Natural killer cell (primary cell): ENCODE measurements around the gene CILP2. TPM values are rescaled to one million over a fixed set of nuclear protein-coding genes. Genes with fewer than 3 reads are reported as not detected.

Experiments
- ATAC-seq, 3 donors: fragments of 150-1000 bp in 2 of 3; fragments of 200-7000 bp in 1 of 3; cut with Tn5 transposase; 1 replicate in 1 of 3; 2 replicates in 2 of 3; pipeline ENCODE4 v1.10.0; 2021; ENCODE audit warnings: mild to moderate bottlenecking in 2 of 3, moderate library complexity in 2 of 3
- DNase-seq, 2 donors: peaks; one replicate each; pipeline versions ENCODE4 v3.0.0 to v3.0.0-alpha.2; 2013 to 2021; ENCODE audit warnings: mixed read lengths in 1 of 2
- H3K27ac ChIP-seq: one replicate; pipeline ENCODE4 v1.5.1; 2013; ENCODE audit warnings: mild to moderate bottlenecking, low read length
- H3K27me3 ChIP-seq: one replicate; pipeline ENCODE4 v1.6.1; 2013; ENCODE audit warnings: low read length; ENCODE audit not compliant: control insufficient read depth, insufficient read depth
- H3K36me3 ChIP-seq: one replicate; pipeline ENCODE4 v1.6.1; 2013; ENCODE audit warnings: low read length; ENCODE audit not compliant: control insufficient read depth, insufficient read depth
- H3K4me1 ChIP-seq: one replicate; pipeline ENCODE4 v1.6.1; 2013; ENCODE audit warnings: low read length; ENCODE audit not compliant: control insufficient read depth, insufficient read depth
- H3K4me3 ChIP-seq: one replicate; pipeline ENCODE4 v1.5.1; 2013; ENCODE audit warnings: low read length
- H3K9me3 ChIP-seq: one replicate; pipeline ENCODE4 v1.6.1; 2013; ENCODE audit warnings: low read length; ENCODE audit not compliant: control insufficient read depth, insufficient read depth
- H3K27ac Mint-ChIP-seq, 2 donors: one replicate each; pipeline ENCODE4 v1.8.0; 2022; ENCODE audit warnings: mild to moderate bottlenecking in 2 of 2, mixed read lengths in 2 of 2, moderate library complexity in 1 of 2
- H3K27me3 Mint-ChIP-seq, 2 donors: one replicate each; pipeline ENCODE4 v1.8.0; 2022; ENCODE audit warnings: low read depth in 2 of 2, mixed read lengths in 2 of 2
- H3K36me3 Mint-ChIP-seq: one replicate; pipeline ENCODE4 v1.8.0; 2022; ENCODE audit warnings: mixed read lengths
- H3K4me1 Mint-ChIP-seq, 2 donors: one replicate each; pipeline ENCODE4 v1.8.0; 2022; ENCODE audit warnings: mixed read lengths in 2 of 2
- H3K4me3 Mint-ChIP-seq: one replicate; pipeline ENCODE4 v1.8.0; 2022; ENCODE audit warnings: mild to moderate bottlenecking, moderate library complexity, mixed read lengths
- H3K9me3 Mint-ChIP-seq, 2 donors: one replicate each; pipeline ENCODE4 v1.8.0; 2022; ENCODE audit warnings: mixed read lengths in 2 of 2
- WGBS: methylation state at CpG from one replicate; pipeline ENCODE4 v1.1.7; 2013; ENCODE audit warnings: missing lambda C conversion rate; ENCODE audit not compliant: insufficient coverage; 5-methylcytosine and 5-hydroxymethylcytosine counted together
- intact Hi-C: fragments of 100-400 bp; cut with micrococcal nuclease; formaldehyde crosslinking; loops from one replicate; pipeline ENCODE4 v1.14.2; 2022
- total RNA-seq, 4 donors: library from RNA; stranded (reverse); fragments of 120-200 nt in 1 of 4; gene quantifications; one replicate each; pipeline versions ENCODE4 v1.2.3 to v1.2.4, GENCODE V29; 2013 to 2022
- TF ChIP-seq, protein P1 (sequence below): fragments of 200-600 bp; IDR thresholded peaks from one replicate; pipeline ENCODE4 v1.8.0; 2022; ENCODE audit warnings: antibody characterized with exemption

CILP2 gene
- total RNA-seq, 3 donors from 2014 or later (not counting 1 experiment from before 2014, with no cell fraction given), result 0.05 to 0.20 (median 0.11) TPM

DNA sequence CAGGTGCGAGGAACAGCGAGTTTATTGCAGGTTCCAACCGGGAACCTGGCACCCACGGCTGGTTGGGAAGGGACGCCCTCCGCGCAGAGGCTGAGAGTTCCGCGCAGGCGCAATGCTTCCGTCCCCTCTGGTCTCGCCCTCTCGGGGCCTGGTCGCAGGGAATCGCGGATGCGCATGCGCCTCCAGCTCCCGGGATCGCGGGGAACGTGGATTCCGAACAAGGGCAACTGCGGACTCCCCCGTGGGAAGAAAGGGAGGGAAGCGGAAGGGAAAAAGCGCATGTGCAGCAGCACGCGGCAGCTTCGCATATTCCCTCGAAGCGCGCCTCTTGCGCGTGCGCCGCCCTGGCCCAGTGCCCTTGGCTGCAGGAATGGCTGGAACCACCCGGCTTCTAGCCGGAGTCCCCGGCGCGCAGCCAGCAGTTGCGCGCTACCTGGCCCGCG, 23.8 kb upstream of the CILP2 start:
- ATAC-seq (no peak), DNase-seq (peak in 1 of 2 donors; percentile 40)
- no peak overlapping the region for H3K27ac ChIP-seq
- peak overlapping the region; percentile 65 for H3K4me3 Mint-ChIP-seq
- no peaks in the 10 kb centered on the region for H3K27me3 Mint-ChIP-seq
- peaks cover 26% of the 10 kb centered on the region for H3K4me1 ChIP-seq
- no peak overlapping the region for H3K4me3 ChIP-seq
- intact Hi-C loops, result no loop called here
- peaks cover under 1% of the 10 kb centered on the region for H3K36me3 ChIP-seq
- peaks cover 2 to 11% of the 10 kb centered on the region in 2 donors for H3K4me1 Mint-ChIP-seq
- no peaks in the 10 kb centered on the region for H3K9me3 Mint-ChIP-seq
- no peaks in the 10 kb centered on the region for H3K27me3 ChIP-seq
- 48% methylated on average over 46 of the region's 46 CpGs for WGBS
- no peaks in the 10 kb centered on the region for H3K9me3 ChIP-seq
- H3K36me3 Mint-ChIP-seq, result no peaks in the 10 kb centered on the region
- H3K27ac Mint-ChIP-seq, result no peak overlapping the region
- TF ChIP-seq, protein P1, sequence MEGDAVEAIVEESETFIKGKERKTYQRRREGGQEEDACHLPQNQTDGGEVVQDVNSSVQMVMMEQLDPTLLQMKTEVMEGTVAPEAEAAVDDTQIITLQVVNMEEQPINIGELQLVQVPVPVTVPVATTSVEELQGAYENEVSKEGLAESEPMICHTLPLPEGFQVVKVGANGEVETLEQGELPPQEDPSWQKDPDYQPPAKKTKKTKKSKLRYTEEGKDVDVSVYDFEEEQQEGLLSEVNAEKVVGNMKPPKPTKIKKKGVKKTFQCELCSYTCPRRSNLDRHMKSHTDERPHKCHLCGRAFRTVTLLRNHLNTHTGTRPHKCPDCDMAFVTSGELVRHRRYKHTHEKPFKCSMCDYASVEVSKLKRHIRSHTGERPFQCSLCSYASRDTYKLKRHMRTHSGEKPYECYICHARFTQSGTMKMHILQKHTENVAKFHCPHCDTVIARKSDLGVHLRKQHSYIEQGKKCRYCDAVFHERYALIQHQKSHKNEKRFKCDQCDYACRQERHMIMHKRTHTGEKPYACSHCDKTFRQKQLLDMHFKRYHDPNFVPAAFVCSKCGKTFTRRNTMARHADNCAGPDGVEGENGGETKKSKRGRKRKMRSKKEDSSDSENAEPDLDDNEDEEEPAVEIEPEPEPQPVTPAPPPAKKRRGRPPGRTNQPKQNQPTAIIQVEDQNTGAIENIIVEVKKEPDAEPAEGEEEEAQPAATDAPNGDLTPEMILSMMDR, result no peak

DNA sequence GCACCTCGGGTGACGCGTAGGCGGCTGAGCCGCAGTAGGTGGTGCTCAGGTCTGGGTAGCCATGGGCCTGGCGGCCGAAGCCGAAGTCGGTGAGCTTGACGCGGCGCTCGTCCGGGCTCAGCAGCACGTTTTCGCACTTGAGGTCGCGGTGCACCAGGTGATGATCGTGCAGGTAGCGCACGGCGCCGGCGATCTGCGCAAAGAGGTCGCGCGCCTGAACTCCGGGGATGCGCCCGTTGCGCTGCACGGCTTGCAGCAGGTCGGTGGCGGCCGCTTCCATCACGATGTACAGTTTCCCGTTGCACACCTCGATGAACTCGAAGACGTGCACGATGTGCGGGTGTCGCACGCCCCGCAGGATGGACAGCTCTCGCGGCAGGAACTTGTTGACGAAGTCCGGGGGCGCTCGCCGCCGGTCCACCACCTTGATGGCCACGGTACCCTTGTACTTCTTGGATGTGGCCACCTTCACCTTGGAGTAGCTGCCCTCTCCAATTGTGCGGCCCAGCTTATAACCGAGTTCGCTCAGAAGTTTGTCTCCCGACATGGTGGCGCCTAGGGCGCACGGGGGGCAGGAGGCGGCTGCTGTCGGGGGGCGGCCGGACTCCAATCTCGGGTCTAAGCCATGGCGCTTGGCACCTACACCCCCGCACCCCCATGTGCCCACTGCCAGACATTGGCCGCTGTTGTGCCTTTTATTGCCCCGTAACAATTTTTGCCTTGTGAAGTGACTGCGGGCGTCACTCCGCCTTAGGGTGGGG, 23.0 kb upstream of the CILP2 start, which contains the start of gene TSSK6:
Gene TSSK6, minus strand, starts transcription at position 668 of the 761 bp plus-strand sequence. Its CDS starts 121 bp downstream, at position 547.
- no peak for ATAC-seq
- 91% methylated on average over 74 of the region's 74 CpGs for WGBS
- TF ChIP-seq, protein P1, result no peak
- peak within 1 kb of the TSS; percentile 71 for H3K27ac ChIP-seq
- peaks cover 4% of the 10 kb centered on the region for H3K36me3 ChIP-seq
- no peaks in the 10 kb centered on the region for H3K9me3 Mint-ChIP-seq
- H3K27me3 Mint-ChIP-seq, result no peaks in the 10 kb centered on the region
- no peaks in the 10 kb centered on the region for H3K36me3 Mint-ChIP-seq
- peaks cover 31% of the 10 kb centered on the region for H3K4me1 ChIP-seq
- H3K27me3 ChIP-seq, result no peaks in the 10 kb centered on the region
- peaks cover 7 to 19% of the 10 kb centered on the region in 2 donors for H3K4me1 Mint-ChIP-seq
- intact Hi-C loops, result no loop called here
- peak within 1 kb of the TSS; percentile 95 for H3K4me3 Mint-ChIP-seq
- H3K27ac Mint-ChIP-seq, result peak within 1 kb of the TSS; percentile 91 to 94
- DNase-seq, result no peak
- no peaks in the 10 kb centered on the region for H3K9me3 ChIP-seq
- H3K4me3 ChIP-seq, result peak within 1 kb of the TSS; percentile 70

DNA sequence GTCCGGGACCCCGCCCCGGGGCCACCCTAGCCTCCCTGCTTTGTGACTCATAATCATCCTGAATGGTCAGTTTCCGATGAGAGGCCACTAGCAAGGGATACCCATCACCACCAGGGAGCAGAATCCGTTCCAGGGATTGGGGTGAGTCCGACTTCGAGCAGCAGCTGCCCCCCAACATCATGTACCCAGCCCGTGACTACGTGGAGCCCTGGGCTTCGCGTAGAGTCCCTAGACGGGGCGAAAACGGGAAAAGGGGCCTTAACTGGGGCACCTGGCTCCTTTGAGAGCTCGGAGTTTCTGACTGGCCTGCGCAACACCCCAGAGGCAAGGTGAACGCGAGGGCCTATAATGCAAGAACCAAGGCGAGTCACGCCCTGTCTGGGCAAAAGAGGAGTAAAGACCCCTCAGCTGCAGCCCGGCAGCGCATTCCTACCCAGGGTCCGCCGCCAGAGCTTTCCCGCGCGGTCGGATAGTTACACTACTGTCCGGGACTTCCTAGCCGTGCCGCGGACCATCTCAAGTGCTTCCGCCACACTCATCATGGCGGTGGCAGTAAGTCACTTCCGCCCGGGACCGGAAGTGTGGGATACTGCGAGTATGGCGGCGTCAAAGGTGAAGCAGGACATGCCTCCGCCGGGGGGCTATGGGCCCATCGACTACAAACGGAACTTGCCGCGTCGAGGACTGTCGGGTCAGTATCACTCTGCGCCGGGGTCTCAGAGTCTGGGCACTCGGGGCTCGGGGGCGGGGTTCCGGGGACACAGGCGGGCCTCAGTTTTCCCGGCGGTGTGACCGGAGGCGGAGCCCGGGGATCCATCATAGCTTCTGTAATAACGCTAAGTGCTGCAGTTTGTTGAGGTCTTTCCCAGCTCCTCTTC, 22.2 kb upstream of the CILP2 start, which contains the start of gene NDUFA13:
Gene NDUFA13, plus strand, starts transcription at position 584 of the 878 bp plus-strand sequence. Its CDS starts 14 bp downstream, at position 598.
- Mint-ChIP-seq H3K4me1 (peaks cover 11 to 23% of the 10 kb centered on the region in 2 donors), H3K36me3 (no peaks in the 10 kb centered on the region), H3K9me3 (no peaks in the 10 kb centered on the region), H3K27ac (peak within 1 kb of the TSS; percentile 91 to 94), H3K27me3 (no peaks in the 10 kb centered on the region), H3K4me3 (peak within 1 kb of the TSS; percentile 95)
- H3K4me3 ChIP-seq, result peak within 1 kb of the TSS; percentile 70
- DNase-seq (peak; percentile 97 to 98), ATAC-seq (peak; percentile 94 to 97 (median 96))
- H3K27ac ChIP-seq, result peak within 1 kb of the TSS; percentile 71
- intact Hi-C loops, result no loop called here
- no peaks in the 10 kb centered on the region for H3K9me3 ChIP-seq
- no peaks in the 10 kb centered on the region for H3K27me3 ChIP-seq
- peaks cover 31% of the 10 kb centered on the region for H3K4me1 ChIP-seq
- WGBS, result 7% methylated on average over 61 of the region's 61 CpGs
- peaks cover 4% of the 10 kb centered on the region for H3K36me3 ChIP-seq
- TF ChIP-seq, protein P1, result no peak
